ENCODE measurements around the gene HOXC13.

Gene HOXC13

DNA sequence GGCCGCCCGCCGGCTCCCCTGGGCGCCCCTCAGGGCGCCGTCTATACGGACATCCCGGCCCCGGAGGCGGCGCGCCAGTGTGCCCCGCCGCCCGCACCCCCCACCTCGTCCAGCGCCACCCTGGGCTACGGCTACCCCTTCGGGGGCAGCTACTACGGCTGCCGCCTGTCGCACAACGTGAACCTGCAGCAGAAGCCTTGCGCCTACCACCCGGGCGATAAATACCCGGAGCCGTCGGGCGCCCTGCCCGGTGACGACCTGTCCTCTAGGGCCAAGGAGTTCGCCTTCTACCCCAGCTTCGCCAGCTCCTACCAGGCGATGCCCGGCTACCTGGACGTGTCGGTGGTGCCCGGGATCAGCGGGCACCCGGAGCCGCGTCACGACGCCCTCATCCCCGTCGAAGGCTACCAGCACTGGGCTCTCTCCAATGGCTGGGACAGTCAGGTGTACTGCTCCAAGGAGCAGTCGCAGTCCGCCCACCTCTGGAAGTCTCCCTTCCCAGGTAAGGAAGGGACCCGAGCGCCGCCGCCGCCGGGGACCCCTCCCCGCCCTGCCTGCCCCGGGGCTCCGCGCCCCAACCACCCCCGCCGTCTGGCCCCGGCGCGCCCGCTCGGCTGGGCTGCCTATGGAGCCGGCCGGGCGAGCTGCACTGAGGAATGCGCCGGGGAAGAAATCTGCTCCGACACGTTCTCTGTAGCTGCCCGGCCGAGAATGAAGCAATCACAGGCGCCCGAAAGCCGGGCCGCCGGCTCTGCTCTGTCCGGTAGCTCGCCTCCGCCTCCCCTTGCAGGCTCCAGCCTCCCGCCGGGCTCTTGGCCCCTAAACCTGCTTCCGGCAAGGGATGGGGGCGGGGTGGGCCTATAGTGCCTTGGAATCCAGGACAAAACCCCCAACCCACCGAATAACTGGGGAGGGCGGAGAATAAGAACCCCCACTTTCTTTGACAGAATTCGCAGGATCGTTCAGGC, 794 bp downstream of the HOXC13 start:
- DNase-seq: no peak

GRCh38 chr12:53940443-53941014, 1.9 kb downstream of the HOXC13 start:
- DNase-seq: no peak

DNA sequence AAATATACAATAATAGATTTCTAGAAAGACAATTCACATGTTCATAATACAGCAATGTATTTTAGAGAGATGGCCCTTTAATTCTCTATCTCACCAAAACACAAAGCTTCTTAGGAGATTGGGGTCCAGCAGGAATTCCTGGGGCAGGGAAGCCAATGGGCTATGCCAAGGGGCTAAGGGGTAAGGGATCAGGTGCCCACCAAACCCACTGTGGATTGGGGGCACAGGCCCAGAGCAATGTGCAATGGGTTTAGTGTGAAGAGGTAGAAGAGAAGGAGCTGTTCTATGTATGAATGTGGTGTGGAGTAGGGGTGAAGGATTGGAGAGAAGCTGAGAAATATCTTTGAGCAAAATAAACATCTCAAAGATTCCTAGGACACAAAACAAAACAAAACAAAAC, 2.6 kb downstream of the HOXC13 start:
- DNase-seq: no peak

DNA sequence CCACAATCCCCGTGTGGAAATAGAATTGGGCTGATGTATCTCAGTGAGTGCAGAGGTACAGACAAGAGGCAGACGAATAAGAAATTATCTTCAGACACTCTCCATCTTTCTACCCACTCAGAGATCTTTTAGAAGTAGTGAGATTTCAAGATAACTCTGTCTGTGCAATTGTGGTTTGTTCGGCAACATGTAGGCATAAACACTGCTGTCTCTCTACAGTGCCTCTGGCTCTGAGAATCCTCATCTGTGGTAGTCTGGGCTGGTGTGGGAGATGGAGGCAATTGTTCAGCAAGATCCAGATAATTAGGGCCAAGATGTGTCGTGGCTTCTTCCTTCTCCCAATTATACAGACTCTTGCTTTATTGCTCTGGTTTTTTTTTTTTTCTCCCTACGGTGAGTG, 3.1 kb downstream of the HOXC13 start:
- DNase-seq: no peak

DNA sequence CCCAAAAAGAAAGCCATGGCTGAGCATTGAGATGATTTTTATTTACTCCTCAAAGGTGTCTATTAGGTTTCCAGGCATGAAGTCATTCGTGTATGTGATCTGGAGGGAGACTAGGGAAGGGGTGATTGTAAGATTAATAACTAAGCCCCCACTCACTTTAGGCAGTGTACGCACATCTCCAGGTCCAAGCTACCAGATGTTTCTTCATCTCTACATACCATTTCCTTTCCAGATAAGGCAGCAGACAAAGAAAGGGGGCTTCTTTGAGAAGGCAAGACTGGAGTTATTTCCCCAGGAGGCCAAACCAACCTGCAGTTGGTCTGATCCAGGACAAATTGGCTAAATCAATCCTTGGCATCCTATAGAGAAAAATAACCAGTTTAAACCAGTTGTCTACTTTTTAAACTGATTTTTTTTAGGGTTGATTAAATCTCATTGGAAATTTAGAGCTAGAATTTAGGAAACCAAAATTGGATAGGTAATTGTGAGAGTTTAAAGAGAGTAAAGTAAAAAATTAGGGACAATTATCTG, 3.9 kb downstream of the HOXC13 start:
- DNase-seq: no peak

DNA sequence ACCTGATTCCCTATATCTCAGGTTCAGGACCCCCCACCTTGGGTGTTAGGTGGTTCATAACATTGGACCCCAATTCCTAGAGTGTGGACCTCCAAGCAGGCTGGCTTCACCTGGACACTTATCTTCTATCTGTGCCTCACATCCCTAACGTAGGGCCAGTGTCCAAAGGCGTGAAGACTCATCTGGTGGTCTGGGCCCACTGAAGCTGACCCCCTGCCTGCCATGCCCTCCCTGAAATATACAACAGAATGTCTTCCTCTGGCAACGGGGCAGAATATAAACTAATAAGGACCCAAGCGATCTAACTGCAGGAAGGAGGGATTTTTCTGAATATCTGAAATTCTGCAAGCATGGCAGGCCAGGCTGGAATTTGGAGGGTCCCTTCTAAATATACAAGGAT, 5.6 kb downstream of the HOXC13 start:
- DNase-seq: no peak

GRCh38 chr12:53944907-53945847, 6.5 kb downstream of the HOXC13 start:
- no peak for DNase-seq

GRCh38 chr12:53947743-53948142, 9.1 kb downstream of the HOXC13 start:
- DNase-seq: no peak

DNA sequence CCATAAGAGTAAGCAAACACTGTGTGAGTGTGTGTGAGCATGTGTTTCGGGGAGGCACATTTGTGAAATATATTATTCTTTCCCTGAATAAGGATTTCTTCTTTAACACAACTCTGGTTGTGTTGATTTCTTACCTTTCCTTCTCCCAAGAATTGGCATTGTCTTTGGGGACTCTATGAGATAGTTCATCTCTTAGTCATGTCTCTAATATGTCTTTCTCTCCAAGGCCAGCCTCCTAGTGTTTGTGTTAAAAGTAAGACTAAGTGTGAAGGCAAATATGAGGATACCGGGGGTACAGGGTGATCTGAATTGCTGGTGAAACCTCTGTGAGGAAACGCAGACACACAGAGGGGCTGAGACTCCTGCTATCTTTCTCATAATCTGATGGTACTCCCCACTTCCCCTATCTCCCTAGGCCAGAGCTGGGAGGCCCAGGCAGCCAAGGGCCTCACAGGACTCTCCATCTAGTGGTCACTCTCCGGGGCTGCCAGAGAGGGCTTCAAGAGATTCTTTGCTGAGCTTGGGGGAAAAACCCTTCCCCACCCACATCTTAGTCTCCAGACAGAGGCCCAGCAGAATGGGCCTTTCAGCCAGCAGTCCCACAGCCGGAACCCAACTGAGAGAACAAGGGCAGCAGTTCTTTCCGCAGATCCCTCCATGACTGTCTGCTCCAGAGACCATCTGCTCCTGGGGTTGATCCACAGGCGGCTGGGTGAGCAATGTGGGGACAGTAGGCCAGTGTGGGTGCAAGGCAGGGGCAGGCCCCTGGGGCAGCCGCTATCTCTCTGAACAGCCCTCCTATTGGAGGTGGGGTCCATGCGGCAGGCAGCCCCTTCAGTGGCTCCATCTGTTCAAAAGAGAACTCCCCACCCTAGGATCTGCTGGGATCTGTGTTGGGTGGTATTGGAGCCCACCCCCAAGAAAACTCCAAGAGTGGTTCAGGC, 10.3 kb downstream of the HOXC13 start:
- DNase-seq: no peak

- DNase-seq: no peak
These were observed 11.2 kb downstream of the HOXC13 start for GRCh38 chr12:53949631-53950436.

DNA sequence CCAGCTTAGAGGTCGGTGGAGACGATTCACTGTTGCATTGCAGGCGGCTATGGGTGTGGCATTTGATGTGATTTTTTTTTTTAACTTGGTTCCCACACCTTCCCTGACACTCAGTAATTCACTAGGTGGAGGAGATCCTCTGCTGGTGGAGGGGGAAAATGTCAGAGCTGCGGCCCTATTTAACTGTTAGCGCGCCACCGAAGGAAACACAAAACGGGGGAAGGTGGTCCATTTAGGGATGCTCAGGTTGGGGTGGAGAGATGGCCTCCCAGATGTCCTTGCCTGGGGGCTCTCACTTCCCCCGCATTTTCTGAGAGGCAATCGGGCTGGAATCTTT, 11.8 kb downstream of the HOXC13 start:
- DNase-seq: no peak

GRCh38 chr12:53950789-53951576, 12.4 kb downstream of the HOXC13 start:
- no peak for DNase-seq

GRCh38 chr12:53951577-53952334, 13.1 kb downstream of the HOXC13 start:
- peak; percentile 65 for DNase-seq

DNA sequence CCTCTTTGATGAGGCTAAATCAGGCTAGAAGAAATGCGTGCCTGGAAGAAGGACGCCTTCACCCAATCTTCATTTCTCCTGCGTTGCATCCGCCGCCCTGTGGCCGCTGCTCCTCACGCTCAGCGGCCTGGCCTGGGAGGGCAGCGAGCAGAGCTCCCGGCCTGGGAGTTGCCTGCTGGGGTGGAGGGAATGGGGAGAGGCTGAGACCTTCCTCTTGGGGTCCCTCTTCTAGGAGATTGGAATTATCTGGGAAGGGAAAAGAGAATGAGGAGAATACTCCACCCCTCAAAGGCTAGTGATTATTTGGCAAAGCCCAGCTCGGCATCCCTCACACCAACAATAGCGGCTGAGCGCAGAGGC, 13.7 kb downstream of the HOXC13 start:
- DNase-seq: no peak

- no peak for DNase-seq
These were observed 14.5 kb downstream of the HOXC13 start for GRCh38 chr12:53952871-53953734.

GRCh38 chr12:53953831-53954693, 15.4 kb downstream of the HOXC13 start:
- no peak for DNase-seq

GRCh38 chr12:53954694-53955035, 16.0 kb downstream of the HOXC13 start, which contains the start of gene HOXC12:
HOXC12 (plus strand) TSS chr12:53954903; CDS start chr12:53954930, 27 bp downstream.
- no peak for DNase-seq
